ENCODE data around the gene ARID3B. TPM values are rescaled to one million over a fixed set of nuclear protein-coding genes. Genes with fewer than 3 reads are reported as not detected.
A peak's percentile ranks its signal among the peaks of the same experiment; 100 is the strongest.

ARID3B gene
- total and polyA plus RNA-seq, 2 of the 13 experiments (the other 11 are each of a cell fraction or from before 2014, with no cell fraction given), result 5.3 to 12.8 TPM

- TF ChIP-seq HMGXB4 (CRISPR knock-in tag; IDR thresholded peaks at IDR 0.05; ENCODE audit: borderline replicate concordance in 1 of 2, low read depth in 1 of 2) (peak; percentile 85 to 93), ZNF615 (CRISPR knock-in tag; IDR thresholded peaks at IDR 0.05; ENCODE audit: borderline replicate concordance) (no peak), SATB2 (CRISPR knock-in tag; IDR thresholded peaks at IDR 0.05) (no peak), ZSCAN21 (CRISPR knock-in tag; IDR thresholded peaks at IDR 0.05; ENCODE audit: borderline replicate concordance) (no peak), ZNF256 (CRISPR knock-in tag; conservative IDR thresholded peaks at IDR 0.05) (no peak), NCOR1 (IDR thresholded peaks at IDR 0.05; ENCODE audit: borderline replicate concordance, low read length) (no peak), ZNF337 (CRISPR knock-in tag; IDR thresholded peaks at IDR 0.05; ENCODE audit: borderline replicate concordance, low read depth) (no peak), GTF3A (CRISPR knock-in tag; conservative IDR thresholded peaks at IDR 0.05) (0 out of 2 replicates have a peak, but pooled peaks have one; percentile 58), CENPBD1 (CRISPR knock-in tag; IDR thresholded peaks at IDR 0.05; ENCODE audit: borderline replicate concordance, low read depth) (no peak), ZBTB20 (CRISPR knock-in tag; IDR thresholded peaks at IDR 0.05; ENCODE audit: borderline replicate concordance, low read depth) (no peak), KDM2A (CRISPR knock-in tag; IDR thresholded peaks at IDR 0.05; ENCODE audit: borderline replicate concordance, low read depth) (peak; percentile 65; the same call in 1 of the 2 replicates), CAMTA2 (CRISPR knock-in tag; IDR thresholded peaks at IDR 0.05; ENCODE audit: borderline replicate concordance) (no peak), SSRP1 (CRISPR knock-in tag; IDR thresholded peaks at IDR 0.05) (no peak; the same call in 1 of the 2 replicates), MED1 (CRISPR knock-in tag; IDR thresholded peaks at IDR 0.05) (no peak), MATR3 (CRISPR knock-in tag; IDR thresholded peaks at IDR 0.05) (no peak)
- TF ChIP-seq, protein P1, sequence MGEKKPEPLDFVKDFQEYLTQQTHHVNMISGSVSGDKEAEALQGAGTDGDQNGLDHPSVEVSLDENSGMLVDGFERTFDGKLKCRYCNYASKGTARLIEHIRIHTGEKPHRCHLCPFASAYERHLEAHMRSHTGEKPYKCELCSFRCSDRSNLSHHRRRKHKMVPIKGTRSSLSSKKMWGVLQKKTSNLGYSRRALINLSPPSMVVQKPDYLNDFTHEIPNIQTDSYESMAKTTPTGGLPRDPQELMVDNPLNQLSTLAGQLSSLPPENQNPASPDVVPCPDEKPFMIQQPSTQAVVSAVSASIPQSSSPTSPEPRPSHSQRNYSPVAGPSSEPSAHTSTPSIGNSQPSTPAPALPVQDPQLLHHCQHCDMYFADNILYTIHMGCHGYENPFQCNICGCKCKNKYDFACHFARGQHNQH (CRISPR knock-in tag; IDR thresholded peaks at IDR 0.05), result peak; percentile 49; the same call in 1 of the 2 replicates
- TF ChIP-seq, protein P2, sequence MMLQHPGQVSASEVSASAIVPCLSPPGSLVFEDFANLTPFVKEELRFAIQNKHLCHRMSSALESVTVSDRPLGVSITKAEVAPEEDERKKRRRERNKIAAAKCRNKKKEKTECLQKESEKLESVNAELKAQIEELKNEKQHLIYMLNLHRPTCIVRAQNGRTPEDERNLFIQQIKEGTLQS (CRISPR knock-in tag; IDR thresholded peaks at IDR 0.05), result no peak
- TF ChIP-seq, protein P3, sequence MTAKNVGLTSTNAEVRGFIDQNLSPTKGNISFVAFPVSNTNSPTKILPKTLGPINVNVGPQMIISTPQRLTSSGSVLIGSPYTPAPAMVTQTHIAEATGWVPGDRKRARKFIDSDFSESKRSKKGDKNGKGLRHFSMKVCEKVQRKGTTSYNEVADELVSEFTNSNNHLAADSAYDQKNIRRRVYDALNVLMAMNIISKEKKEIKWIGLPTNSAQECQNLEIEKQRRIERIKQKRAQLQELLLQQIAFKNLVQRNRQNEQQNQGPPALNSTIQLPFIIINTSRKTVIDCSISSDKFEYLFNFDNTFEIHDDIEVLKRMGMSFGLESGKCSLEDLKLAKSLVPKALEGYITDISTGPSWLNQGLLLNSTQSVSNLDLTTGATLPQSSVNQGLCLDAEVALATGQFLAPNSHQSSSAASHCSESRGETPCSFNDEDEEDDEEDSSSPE (CRISPR knock-in tag; IDR thresholded peaks at IDR 0.05), result no peak
These were observed 79.9 kb downstream of the ARID3B start (continued) for GRCh38 chr15:74620636-74621545.

Measured in HepG2 (cell line).